HepG2 (cell line): ENCODE data around the gene CMIP. TPM values are rescaled to one million over a fixed set of nuclear protein-coding genes. Genes with fewer than 3 reads are reported as not detected.

Experiments
- GPBP1L1 ChIP-seq: sonication (generic); formaldehyde crosslinking; IDR thresholded peaks from 2 replicates; pipeline ENCODE4 v1.5.0; 2020; ENCODE audit warnings: mild to moderate bottlenecking, missing genetic modification reagents
- HOXA3 ChIP-seq: sonication (generic); formaldehyde crosslinking; IDR thresholded peaks from 2 replicates; pipeline ENCODE4 v1.5.0; 2020; ENCODE audit warnings: missing genetic modification reagents
- ISX ChIP-seq: sonication (generic); formaldehyde crosslinking; conservative IDR thresholded peaks from 2 replicates; pipeline ENCODE4 v1.5.0; 2020; ENCODE audit warnings: missing genetic modification reagents
- KDM2A ChIP-seq: sonication (generic); formaldehyde crosslinking; IDR thresholded peaks from 2 replicates; pipeline ENCODE4 v1.4.0; 2020; ENCODE audit warnings: low read depth, missing genetic modification reagents, borderline replicate concordance
- MYC ChIP-seq: sonication (generic); formaldehyde crosslinking; IDR thresholded peaks from 2 replicates; pipeline ENCODE4 v1.9.0; 2021; ENCODE audit warnings: missing genetic modification reagents, borderline replicate concordance
- NCOA2 ChIP-seq: sonication (generic); formaldehyde crosslinking; IDR thresholded peaks from 2 replicates; pipeline ENCODE4 v1.8.0; 2022; ENCODE audit warnings: inconsistent platforms
- PLRG1 ChIP-seq: fragments of 450-650 bp; conservative IDR thresholded peaks from 2 replicates; pipeline ENCODE4 v1.6.1; 2016
- PREB ChIP-seq: sonication (generic); formaldehyde crosslinking; IDR thresholded peaks from 2 replicates; pipeline ENCODE4 v1.4.0; 2020; ENCODE audit warnings: missing genetic modification reagents
- REPIN1 ChIP-seq: sonication (generic); formaldehyde crosslinking; IDR thresholded peaks from 2 replicates; pipeline ENCODE4 v1.8.0; 2022; ENCODE audit warnings: missing genetic modification reagents, low read depth, mild to moderate bottlenecking, borderline replicate concordance
- TOPORS ChIP-seq: sonication (generic); formaldehyde crosslinking; IDR thresholded peaks from 2 replicates; pipeline ENCODE4 v1.8.0; 2023; ENCODE audit warnings: mild to moderate bottlenecking, missing genetic modification reagents
- ZFP1 ChIP-seq: IDR thresholded peaks from 2 replicates; pipeline ENCODE4 v1.6.1; 2016
- ZFX ChIP-seq: sonication (generic); formaldehyde crosslinking; IDR thresholded peaks from 2 replicates; pipeline ENCODE4 v1.4.0; 2020; ENCODE audit warnings: mild to moderate bottlenecking, low read depth, missing genetic modification reagents, moderate library complexity
- ZNF607 ChIP-seq: sonication (generic); formaldehyde crosslinking; IDR thresholded peaks from 2 replicates; pipeline ENCODE4 v1.5.1; 2020; ENCODE audit warnings: missing genetic modification reagents, mild to moderate bottlenecking, borderline replicate concordance
- ZNF646 ChIP-seq: sonication (generic); formaldehyde crosslinking; IDR thresholded peaks from 2 replicates; pipeline ENCODE4 v1.9.0; 2021; ENCODE audit warnings: mild to moderate bottlenecking, missing genetic modification reagents
- ZNF790 ChIP-seq: sonication (generic); formaldehyde crosslinking; IDR thresholded peaks from 2 replicates; pipeline ENCODE4 v1.8.0; 2022; ENCODE audit warnings: missing genetic modification reagents, mild to moderate bottlenecking, borderline replicate concordance
- polyA plus RNA-seq, 8 experiments: library from polyadenylated mRNA; depleted of rRNA in 3 of 8; stranded (reverse) in 7 of 8; unstranded in 1 of 8; fragments of >200 nt; fragmentation: Illumina TruSeq in 4 of 8; extraction: Trizol in 4 of 8; gene quantifications; 2 replicates each; pipeline versions ENCODE4 v1.2.1 to v1.2.3, GENCODE V29; 2011 to 2016; ENCODE audit warnings: low read depth in 4 of 8, missing spikeins in 1 of 8, mixed read lengths in 1 of 8; ENCODE audit not compliant: insufficient read depth in 1 of 8
- total RNA-seq, 5 experiments: library from RNA; depleted of rRNA; stranded (reverse); fragments of >200 nt; fragmentation: Illumina TruSeq; extraction: Trizol; gene quantifications; 2 replicates each; pipeline ENCODE4 v1.2.3, GENCODE V29; 2016; ENCODE audit warnings: low read depth in 1 of 5
- TF ChIP-seq, protein P1 (sequence below): sonication (generic); formaldehyde crosslinking; conservative IDR thresholded peaks from 2 replicates; pipeline ENCODE4 v1.8.1; 2023; ENCODE audit warnings: missing genetic modification reagents
- TF ChIP-seq, protein P2 (sequence below): sonication (generic); formaldehyde crosslinking; conservative IDR thresholded peaks from 2 replicates; pipeline ENCODE4 v1.4.0; 2020; ENCODE audit warnings: missing genetic modification reagents

CMIP gene
- total and polyA plus RNA-seq, 2 of the 13 experiments (the other 11 are each of a cell fraction or from before 2014, with no cell fraction given): 10.9 to 18.1 TPM

- TF ChIP-seq PREB (CRISPR knock-in tag): no peak
- no peak for TF ChIP-seq GPBP1L1 (CRISPR knock-in tag)
- TF ChIP-seq PLRG1: no peak
- no peak for TF ChIP-seq HOXA3 (CRISPR knock-in tag)
- TF ChIP-seq KDM2A (CRISPR knock-in tag): 0 out of 2 replicates have a peak, but pooled peaks have one; percentile 36
- TF ChIP-seq, protein P1, sequence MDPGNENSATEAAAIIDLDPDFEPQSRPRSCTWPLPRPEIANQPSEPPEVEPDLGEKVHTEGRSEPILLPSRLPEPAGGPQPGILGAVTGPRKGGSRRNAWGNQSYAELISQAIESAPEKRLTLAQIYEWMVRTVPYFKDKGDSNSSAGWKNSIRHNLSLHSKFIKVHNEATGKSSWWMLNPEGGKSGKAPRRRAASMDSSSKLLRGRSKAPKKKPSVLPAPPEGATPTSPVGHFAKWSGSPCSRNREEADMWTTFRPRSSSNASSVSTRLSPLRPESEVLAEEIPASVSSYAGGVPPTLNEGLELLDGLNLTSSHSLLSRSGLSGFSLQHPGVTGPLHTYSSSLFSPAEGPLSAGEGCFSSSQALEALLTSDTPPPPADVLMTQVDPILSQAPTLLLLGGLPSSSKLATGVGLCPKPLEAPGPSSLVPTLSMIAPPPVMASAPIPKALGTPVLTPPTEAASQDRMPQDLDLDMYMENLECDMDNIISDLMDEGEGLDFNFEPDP (CRISPR knock-in tag): peak; percentile 86; the same call in 1 of the 2 replicates
- no peak for TF ChIP-seq TOPORS (CRISPR knock-in tag)
- no peak for TF ChIP-seq ISX (CRISPR knock-in tag)
- 0 out of 2 replicates have a peak, but pooled peaks have one; percentile 22 for TF ChIP-seq MYC (CRISPR knock-in tag)
- TF ChIP-seq, protein P2, sequence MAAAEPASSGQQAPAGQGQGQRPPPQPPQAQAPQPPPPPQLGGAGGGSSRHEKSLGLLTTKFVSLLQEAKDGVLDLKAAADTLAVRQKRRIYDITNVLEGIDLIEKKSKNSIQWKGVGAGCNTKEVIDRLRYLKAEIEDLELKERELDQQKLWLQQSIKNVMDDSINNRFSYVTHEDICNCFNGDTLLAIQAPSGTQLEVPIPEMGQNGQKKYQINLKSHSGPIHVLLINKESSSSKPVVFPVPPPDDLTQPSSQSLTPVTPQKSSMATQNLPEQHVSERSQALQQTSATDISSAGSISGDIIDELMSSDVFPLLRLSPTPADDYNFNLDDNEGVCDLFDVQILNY (CRISPR knock-in tag): no peak
- TF ChIP-seq ZNF607 (CRISPR knock-in tag): no peak
- TF ChIP-seq ZFX (CRISPR knock-in tag): peak; percentile 71
- TF ChIP-seq REPIN1 (CRISPR knock-in tag): no peak
- TF ChIP-seq ZNF646: no peak
- no peak for TF ChIP-seq ZNF790 (CRISPR knock-in tag)
- TF ChIP-seq NCOA2 (CRISPR knock-in tag): no peak
- TF ChIP-seq ZFP1 (CRISPR knock-in tag): no peak
These were observed 307.7 kb downstream of the CMIP start (continued) for GRCh38 chr16:81752225-81752875.
